GM18526 (cell line): Measurements from ENCODE around the gene ZNF439.

Source experiments
- POLR2A ChIP-seq: IDR thresholded peaks from 3 replicates; pipeline ENCODE4 v1.6.1; 2011; ENCODE audit not compliant: insufficient read length; ENCODE audit errors: extremely low read depth

The ZNF439 gene

DNA sequence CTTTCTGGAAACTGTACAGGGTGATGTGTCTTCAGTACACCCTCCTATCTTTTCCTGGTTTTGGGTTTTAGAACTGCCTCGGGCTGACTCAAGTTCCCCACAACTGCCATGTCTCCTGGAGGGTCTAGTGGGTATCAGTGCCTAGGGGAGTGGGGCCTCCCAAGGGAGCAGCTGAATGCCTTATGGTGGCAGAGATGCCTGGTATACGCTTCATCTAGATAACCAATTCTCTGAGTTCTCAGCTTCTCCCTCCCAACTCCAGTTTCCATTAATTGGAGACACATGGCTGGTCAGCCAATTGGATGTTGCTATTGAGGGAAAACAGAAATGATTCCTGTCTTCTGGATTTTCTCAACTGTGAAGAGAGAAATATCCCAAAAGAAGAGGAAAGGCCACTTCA is 12.8 kb downstream of the ZNF439 start:
- no peak for TF ChIP-seq POLR2A

DNA sequence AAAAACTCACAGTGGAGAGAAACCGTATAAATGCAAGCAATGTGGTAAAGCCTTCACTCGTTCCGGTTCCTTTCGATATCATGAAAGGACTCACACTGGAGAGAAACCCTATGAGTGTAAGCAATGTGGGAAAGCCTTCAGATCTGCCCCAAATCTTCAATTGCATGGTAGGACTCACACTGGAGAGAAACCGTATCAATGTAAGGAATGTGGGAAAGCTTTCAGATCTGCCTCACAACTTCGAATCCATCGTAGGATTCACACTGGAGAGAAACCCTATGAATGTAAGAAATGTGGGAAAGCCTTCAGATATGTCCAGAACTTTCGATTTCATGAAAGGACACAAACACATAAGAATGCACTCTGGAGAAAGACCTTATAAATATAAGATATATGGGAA is 19.7 kb downstream of the ZNF439 start:
- TF ChIP-seq POLR2A: no peak

DNA sequence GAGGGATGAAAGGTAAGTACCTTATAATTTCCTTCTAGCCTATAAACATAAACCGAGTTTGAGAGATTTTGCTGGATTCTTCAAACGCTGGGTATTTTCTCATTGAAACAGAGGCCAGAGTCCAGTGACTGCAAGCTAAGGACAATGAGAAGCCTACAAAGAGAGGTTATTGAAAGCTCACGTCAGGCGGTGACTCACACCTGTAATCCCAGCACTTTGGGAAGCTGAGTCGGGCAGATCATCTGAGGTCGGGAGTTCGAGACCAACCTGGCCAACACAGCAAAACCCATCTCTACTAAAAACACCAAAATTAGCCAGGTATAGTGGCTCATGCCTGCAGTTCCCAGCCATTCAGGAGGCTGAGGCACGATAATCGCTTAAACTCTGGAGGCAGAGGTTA is 24.1 kb downstream of the ZNF439 start:
- TF ChIP-seq POLR2A: no peak

DNA sequence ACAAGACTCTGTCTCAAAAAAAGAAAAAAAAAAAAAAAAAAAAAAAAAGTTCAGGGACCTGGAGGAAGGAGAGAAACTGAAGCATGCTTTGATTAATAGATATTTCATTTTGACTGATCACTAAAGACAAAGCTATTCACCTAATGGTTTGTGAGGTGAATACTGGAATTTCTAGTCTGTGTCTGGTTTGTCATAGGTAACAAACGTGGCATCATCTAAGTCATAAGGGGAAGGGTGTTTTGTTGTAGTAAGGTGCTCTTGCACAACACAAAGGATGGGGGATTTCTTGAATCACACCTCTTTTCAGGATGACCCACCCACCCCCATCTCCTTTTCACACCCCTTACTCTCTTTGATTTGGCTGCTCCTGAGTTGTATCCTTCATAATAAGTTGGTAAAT is 25.2 kb downstream of the ZNF439 start:
- no peak for TF ChIP-seq POLR2A

DNA sequence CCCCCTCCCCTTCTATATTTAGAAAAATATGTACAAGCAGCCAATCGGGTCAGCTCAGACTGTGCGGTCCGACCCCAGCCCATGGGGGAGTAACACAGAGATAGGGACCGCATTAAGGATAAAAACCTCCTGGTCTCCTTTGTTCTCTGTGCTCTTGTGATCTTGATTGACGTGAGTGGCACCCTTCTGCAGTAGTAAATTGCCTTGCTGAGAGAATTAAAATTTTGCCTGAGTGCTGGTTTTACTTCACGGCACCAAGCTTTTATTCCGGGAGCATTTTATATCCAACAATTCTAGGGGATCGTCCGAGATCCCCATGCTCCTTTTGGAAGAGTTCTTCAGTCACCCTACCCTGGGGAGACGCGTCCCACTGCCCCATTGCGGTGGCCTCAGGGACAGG is 32.1 kb downstream of the ZNF439 start:
- TF ChIP-seq POLR2A: no peak

DNA sequence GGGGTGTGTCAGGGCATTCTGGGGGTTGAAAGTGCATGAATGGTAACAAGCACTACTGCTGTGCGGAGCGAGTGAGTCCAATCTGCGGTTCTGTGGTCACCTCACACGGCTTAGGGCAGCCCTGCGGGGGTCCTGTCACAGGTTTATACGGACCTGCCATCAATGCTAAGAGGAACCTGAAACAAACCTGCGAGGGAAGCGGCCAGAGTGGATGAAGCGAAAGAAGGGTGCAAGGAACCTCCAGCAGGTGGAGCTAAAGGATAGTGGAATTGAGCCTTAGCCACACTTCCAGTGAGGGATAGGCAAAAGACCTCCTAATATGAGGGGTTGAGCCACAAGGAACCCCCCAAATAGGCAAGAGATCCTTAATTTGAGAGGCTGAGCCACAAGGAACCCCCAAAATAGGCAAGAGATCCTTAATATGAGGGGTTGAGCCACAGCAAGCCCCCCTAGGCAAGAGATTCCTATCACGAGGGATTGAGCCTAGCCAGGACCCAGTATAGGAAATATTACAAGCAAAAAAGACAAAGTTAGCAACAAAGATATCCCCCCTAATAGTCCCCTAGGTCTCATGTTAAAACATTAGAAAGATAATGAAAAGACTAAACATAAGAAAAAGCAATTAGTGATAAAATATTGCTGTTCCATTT is 32.8 kb downstream of the ZNF439 start:
- no peak for TF ChIP-seq POLR2A

DNA sequence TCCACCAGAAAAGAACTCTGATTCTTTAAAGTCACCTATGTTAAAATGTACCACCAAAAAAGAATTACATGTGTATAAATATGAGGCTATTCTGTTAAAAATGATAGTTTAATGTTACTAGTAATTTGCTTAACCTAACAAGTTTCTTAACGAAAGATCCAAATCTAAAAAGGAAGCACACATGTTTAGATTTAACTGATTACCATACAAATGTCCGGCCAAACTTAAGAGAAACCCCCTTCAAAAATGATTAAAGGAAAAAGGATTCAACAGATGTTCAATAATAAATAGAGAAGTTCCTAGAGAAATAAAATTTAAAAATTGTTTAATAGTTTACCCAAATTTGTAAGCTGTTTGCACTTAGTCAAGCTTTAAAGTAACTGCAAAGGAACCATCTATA is 34.1 kb downstream of the ZNF439 start:
- TF ChIP-seq POLR2A: no peak

DNA sequence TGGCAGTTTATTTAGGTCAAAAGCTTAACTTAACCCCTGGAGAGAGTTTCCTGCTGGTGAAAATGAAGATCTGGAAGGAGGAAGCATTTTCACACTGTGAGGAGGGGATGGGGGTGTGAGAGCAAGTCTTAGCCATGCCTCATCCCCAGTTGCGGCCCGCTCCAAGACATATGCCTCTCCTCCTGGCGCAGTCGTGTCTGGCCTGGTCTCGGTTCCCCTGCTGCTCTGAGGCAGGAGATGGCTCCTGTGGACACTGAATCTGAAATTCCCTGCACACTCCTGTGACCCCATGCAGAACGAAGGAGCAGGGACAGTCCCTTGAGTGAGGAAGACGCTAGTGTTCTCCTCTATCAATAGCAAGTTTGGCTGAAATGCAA is 38.7 kb downstream of the ZNF439 start:
- no peak for TF ChIP-seq POLR2A

DNA sequence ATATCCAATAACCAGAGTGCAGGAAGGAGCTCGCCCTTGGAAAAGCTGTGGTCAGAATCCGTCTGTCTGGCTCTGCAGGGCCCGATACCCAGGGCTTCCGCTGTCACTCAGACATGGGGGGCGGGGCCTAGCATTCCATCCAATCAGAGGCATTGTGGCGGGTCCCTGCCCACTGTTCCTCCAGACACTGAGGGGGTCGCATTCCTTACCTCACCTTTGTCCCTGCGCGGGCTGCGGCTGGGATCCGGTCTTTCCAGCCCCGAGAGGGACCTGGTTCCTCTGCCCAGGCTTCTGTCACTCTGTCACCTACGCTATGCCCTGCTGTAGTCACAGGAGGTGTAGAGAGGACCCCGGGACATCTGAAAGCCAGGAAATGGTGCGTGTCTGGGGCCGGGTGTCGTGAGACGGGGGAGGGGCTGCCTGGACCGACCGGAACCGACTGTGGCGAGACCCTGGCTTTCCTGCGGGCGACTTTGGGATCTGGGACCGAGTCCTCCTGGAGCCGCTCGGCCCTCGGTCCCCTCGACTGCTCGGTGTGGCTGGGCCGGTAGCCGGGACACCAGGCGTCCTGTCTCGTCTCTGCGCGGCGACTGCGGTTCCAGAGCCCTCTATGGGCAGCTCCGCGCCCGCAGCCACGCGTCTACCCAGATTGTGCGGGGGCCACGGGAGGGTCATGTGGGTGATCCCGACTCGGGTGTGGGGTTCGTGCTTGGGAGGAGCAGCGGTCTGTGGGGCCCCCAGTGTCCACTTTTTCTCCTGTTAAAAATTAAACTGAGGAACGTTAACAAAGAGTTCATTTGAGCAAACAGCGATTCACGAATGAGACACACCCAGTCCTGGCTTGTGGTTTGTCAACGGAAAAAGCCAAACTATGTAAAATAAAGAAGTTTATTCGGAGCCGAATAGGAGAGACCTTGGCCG is 39.3 kb downstream of the ZNF439 start, which contains the start of gene ZNF69:
Gene ZNF69, plus strand, starts transcription at position 172 of the 921 bp plus-strand sequence. Its CDS starts 142 bp downstream, at position 314.
- no peak for TF ChIP-seq POLR2A

DNA sequence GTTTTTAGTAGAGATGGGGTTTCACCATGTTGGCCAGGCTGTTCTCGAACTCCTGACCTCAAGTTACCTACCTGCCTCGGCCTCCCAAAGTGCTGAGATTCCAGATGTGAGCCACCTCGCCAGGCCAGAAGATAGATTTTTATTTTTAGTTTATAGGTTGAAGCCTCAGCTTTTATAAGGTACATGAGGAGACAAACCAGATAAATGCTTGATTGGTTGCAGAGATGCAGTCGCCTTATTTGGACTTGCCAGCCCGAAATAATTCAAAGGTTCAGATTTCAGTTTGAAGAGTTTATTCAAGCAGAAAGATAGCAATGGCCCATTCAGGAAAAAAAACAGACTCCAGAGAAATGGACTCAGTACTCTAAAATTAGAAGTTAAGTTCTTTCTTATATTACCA is 42.1 kb downstream of the ZNF439 start:
- TF ChIP-seq POLR2A: no peak

DNA sequence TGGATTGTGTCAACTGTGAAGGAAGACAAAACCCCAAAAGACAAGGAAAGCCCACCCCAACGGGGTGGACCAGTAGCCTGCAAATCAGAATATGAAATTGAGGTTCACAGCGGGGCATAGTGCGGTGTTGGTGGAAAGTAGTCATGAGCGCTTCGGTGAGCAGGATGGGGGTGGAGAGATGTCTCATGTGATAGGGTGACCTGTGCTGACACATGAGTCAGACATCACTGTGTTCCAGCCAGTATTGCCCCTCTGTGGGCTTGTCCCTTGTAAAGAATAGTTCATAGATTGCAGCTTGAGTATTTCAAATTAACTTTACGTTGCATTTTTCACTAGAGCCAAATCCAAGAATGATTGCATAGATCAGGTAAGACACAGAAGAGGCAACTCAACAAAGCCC is 46.3 kb downstream of the ZNF439 start:
- no peak for TF ChIP-seq POLR2A

DNA sequence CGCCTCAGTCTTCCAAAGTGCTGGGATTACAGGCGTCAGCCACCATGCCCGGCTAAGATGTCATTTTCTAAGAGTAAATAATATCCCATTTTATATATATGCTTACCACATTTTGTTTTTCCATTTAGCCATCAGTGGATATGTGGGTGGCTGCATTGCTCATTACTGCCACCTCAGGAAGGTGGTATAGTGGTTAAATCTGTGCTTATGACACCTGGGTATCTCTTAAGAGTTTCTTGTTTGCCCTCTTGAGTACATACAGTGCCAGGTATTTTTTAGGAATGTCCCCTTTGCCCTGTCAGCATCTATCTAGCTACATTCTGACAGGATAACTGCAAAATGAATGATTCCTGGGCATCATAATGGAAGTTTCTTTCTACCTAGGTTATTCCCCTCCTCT is 53.7 kb downstream of the ZNF439 start:
- TF ChIP-seq POLR2A: no peak

DNA sequence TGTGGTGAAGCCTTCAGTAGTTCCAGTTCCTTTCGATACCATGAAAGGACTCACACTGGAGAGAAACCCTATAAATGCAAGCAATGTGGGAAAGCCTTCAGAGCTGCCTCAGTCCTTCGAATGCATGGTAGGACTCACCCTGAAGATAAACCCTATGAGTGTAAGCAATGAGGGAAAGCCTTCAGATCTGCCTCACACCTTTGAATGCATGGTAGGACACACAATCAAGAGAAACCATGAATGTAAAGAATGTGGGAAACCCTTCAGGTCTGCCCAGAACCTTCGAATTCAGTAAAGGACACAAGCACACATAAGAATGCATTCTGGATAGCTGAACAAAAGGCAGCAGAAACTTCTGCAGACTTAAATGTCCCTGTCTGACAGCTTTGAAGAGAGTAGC is 57.4 kb downstream of the ZNF439 start:
- TF ChIP-seq POLR2A: no peak
